NB4 (cell line): ENCODE measurements around the gene LRRC4B.

Source experiments
- DNase-seq: peaks from one replicate; pipeline ENCODE4 v3.0.0; 2010; ENCODE audit warnings: low read depth
- H3K4me3 ChIP-seq: one replicate; pipeline ENCODE4 v1.5.1; 2011; ENCODE audit warnings: mild to moderate bottlenecking, low read depth, low read length, moderate library complexity
- MAX ChIP-seq: IDR thresholded peaks from 2 replicates; pipeline ENCODE4 v1.6.1; 2011; ENCODE audit warnings: low read depth, low read length
- MYC ChIP-seq: IDR thresholded peaks from 2 replicates; pipeline ENCODE4 v1.6.1; 2011; ENCODE audit warnings: low read depth, low read length
- POLR2A ChIP-seq: IDR thresholded peaks from 2 replicates; pipeline ENCODE4 v1.6.1; 2011; ENCODE audit warnings: mild to moderate bottlenecking; ENCODE audit not compliant: insufficient read length; ENCODE audit errors: extremely low read depth
- TF ChIP-seq, protein P1 (sequence below): IDR thresholded peaks from one replicate; pipeline ENCODE4 v1.5.1; 2012; ENCODE audit warnings: low read depth, low read length

Gene LRRC4B

DNA sequence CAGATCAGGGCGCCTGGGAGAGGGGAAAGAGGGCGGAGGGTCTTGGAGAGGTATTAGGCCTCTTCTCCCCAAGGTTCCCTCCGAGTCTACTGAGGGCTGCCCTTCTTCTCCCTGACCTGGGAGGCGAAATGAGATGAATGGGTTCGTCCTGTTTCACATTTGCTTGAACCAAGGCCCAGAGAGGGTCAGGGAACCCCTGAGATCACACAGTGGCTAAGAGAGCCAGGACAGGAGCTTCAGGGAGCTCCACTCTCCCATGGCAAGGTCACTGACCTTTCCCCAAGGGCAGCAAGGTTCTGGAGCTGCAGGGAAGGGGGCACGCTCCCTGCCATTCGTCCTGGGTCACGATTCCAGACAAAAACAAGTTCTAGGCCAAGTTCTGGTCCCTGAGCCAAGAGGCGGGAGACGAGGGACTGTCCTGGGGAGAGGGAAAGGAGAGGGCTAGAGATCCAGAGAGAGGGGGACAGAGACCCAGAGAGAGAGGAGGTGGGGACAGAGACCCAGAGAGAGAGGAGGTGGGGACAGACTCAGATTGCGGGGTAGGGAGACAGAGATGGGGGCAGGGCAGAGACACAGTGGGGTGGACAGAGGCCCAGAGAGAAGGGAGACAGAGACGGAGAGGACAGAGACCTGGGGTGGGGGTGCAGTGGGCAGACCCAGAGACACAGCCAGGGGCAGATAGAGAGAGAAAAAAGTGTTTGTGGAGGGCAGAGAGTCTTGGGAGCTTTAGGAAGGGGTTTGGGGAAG lies 55.1 kb downstream of the LRRC4B start:
- DNase-seq: no peak
- H3K4me3 ChIP-seq: no peak overlapping the region
- TF ChIP-seq, protein P1, sequence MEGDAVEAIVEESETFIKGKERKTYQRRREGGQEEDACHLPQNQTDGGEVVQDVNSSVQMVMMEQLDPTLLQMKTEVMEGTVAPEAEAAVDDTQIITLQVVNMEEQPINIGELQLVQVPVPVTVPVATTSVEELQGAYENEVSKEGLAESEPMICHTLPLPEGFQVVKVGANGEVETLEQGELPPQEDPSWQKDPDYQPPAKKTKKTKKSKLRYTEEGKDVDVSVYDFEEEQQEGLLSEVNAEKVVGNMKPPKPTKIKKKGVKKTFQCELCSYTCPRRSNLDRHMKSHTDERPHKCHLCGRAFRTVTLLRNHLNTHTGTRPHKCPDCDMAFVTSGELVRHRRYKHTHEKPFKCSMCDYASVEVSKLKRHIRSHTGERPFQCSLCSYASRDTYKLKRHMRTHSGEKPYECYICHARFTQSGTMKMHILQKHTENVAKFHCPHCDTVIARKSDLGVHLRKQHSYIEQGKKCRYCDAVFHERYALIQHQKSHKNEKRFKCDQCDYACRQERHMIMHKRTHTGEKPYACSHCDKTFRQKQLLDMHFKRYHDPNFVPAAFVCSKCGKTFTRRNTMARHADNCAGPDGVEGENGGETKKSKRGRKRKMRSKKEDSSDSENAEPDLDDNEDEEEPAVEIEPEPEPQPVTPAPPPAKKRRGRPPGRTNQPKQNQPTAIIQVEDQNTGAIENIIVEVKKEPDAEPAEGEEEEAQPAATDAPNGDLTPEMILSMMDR: no peak
- no peak for TF ChIP-seq MAX
- no peak for TF ChIP-seq MYC
- TF ChIP-seq POLR2A: no peak

- TF ChIP-seq MAX (no peak), POLR2A (no peak), MYC (no peak)
- TF ChIP-seq, protein P1: no peak
- DNase-seq: no peak
- peak overlapping the region; percentile 73 for H3K4me3 ChIP-seq
Measured at GRCh38 chr19:50512112-50512998, 55.9 kb downstream of the LRRC4B start.

DNA sequence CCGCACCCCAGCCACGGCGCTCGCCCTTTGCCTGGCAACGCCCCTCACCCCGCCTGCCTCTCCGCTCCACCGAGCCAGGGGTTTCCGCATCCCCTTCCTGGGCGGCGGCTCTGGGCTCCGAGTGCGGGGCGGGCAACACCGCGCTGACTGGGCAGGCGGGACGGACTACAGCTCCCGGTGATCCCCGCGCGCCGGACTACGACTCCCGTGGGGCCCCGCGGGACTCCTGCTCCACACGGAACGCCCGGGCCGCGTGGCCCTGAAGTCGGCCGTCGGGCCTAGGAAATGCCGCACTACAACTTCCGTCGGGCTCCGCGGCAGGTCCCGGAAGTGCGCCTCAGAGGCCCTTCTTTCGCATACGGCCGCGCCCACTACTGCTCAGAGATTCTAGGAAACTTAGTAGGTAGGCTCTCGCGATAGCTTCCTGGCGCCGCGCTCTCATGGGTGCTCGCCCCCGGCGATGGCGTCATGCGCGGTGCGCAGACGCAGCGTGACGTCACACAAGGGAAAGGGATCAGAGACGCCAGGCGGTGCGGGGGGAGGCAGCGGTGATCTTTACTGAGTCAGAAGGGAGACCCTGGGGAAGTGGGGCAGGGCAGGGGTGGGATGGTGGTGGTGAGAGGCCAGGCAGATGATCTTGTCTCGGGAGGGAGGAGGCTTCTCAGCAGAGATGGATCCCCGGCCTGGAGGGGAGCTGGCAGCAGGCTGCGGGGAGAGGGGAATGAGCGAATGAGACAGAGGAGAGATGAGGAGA lies 57.0 kb downstream of the LRRC4B start, which contains the start of gene JOSD2:
JOSD2 (minus strand) TSS at position 123 of the 754 bp plus-strand sequence. CDS start 760 bp downstream, outside the sequence.
- TF ChIP-seq, protein P1: no peak
- TF ChIP-seq POLR2A: peak; percentile 59
- TF ChIP-seq MYC: peak; percentile 95
- TF ChIP-seq MAX: peak; percentile 83
- DNase-seq: peak; percentile 98
- H3K4me3 ChIP-seq: peak within 1 kb of the TSS; percentile 73

DNA sequence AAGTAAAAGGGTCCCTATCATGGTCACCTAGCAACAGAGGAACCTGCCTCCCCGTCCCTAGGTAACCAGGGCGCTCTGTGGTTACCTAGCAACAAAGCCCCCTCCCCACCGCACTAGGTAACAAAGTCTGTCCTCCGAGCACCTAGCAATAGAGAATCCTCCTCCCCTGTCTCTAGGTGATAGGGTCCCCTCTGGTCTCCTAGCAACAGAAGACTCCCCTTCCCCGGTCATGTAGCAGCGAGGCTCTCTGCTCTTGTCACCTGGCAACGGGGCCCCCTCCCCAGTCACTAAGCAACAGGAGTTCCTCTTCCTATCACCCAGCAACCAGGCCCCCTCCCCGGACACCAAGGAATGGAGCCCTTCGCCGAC lies 57.6 kb downstream of the LRRC4B start:
- no peak for DNase-seq
- TF ChIP-seq, protein P1: no peak
- no peak for TF ChIP-seq POLR2A
- TF ChIP-seq MYC: no peak
- no peak for TF ChIP-seq MAX

GRCh38 chr19:50510121-50510670 lies 58.0 kb downstream of the LRRC4B start:
- H3K4me3 ChIP-seq: peak overlapping the region; percentile 57
- DNase-seq: no peak
- TF ChIP-seq MAX (no peak), MYC (no peak), POLR2A (no peak)
- TF ChIP-seq, protein P1: no peak

More for the DNA sequence above, 57.6 kb downstream of the LRRC4B start:
- H3K4me3 ChIP-seq: peak overlapping the region; percentile 57
